PC-9 (cell line): Measurements from ENCODE around the gene SMYD2.

Experiments used
- EZH2 ChIP-seq: fragments of 200-600 bp; sonication (generic); IDR thresholded peaks from 2 replicates; pipeline ENCODE4 v1.8.0; 2017; ENCODE audit warnings: antibody characterized with exemption, low read depth
- TF ChIP-seq, protein P1 (sequence below): fragments of 200-600 bp; sonication (generic); conservative IDR thresholded peaks from 2 replicates; pipeline ENCODE4 v1.6.1; 2017; ENCODE audit warnings: mixed run types, antibody characterized with exemption, mild to moderate bottlenecking, moderate library complexity

DNA sequence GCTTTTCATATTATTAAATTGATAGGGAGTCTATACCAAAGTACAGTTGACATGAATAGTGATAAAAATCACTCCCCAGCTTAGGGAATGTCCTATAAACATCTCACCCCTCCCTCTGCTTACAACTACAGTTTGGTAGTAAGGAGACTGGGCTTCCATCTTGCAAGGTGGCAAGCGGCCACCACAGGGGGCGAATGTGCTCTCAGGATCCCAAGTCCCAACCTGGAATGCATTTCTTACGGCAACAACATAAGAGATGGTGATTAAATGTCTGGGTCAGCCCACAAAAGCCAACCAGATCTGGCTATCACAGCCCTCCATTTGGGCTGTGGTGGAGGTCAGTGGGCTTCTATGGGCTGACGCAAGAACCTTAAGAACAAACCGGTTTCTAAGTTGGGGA is 68.0 kb downstream of the SMYD2 start:
- no peak for TF ChIP-seq EZH2
- TF ChIP-seq, protein P1, sequence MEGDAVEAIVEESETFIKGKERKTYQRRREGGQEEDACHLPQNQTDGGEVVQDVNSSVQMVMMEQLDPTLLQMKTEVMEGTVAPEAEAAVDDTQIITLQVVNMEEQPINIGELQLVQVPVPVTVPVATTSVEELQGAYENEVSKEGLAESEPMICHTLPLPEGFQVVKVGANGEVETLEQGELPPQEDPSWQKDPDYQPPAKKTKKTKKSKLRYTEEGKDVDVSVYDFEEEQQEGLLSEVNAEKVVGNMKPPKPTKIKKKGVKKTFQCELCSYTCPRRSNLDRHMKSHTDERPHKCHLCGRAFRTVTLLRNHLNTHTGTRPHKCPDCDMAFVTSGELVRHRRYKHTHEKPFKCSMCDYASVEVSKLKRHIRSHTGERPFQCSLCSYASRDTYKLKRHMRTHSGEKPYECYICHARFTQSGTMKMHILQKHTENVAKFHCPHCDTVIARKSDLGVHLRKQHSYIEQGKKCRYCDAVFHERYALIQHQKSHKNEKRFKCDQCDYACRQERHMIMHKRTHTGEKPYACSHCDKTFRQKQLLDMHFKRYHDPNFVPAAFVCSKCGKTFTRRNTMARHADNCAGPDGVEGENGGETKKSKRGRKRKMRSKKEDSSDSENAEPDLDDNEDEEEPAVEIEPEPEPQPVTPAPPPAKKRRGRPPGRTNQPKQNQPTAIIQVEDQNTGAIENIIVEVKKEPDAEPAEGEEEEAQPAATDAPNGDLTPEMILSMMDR, result no peak
